ENCODE data around the gene KIAA0232. TPM values are rescaled to one million over a fixed set of nuclear protein-coding genes. Genes with fewer than 3 reads are reported as not detected.
"Not testable (repeated sequence)": the region's sequence is repeated elsewhere in the genome, so short reads cannot be mapped to it uniquely, and the experiment has no call there.

KIAA0232 gene
- total RNA-seq, 1 donor from 2014 or later = 15.9 TPM

- no peaks in the 10 kb centered on the region for H3K9me3 ChIP-seq
- H3K4me3 ChIP-seq = peak overlapping the region; percentile 87 to 98
- H3K27ac ChIP-seq = peak overlapping the region; percentile 98 to 100
- peaks cover 18 to 30% of the 10 kb centered on the region in 2 donors for H3K4me1 ChIP-seq
- TF ChIP-seq CTCF (IDR thresholded peaks at IDR 0.05) = no peak
- intact Hi-C loops (cut with DNase I) = loop anchor here (5.0 kb wide), 6 partner anchors 49 to 1376 kb away; partner anchors contain the start of genes ABLIM2 and GRPEL1
- DNase-seq (ENCODE audit: low spot score in 2 of 2) = peak in 1 of 2 donors; percentile 49
- H3K27me3 ChIP-seq = no peaks in the 10 kb centered on the region
- no peaks in the 10 kb centered on the region for H3K36me3 ChIP-seq
These were observed 966 bp upstream of the KIAA0232 start for GRCh38 chr4:6781561-6781960.

- DNase-seq (ENCODE audit: low spot score in 2 of 2) = no peak
- Histone ChIP-seq H3K27ac (peak overlapping the region; percentile 98 to 100), H3K9me3 (no peaks in the 10 kb centered on the region), H3K4me3 (peak overlapping the region; percentile 87 to 98), H3K27me3 (no peaks in the 10 kb centered on the region), H3K36me3 (no peaks in the 10 kb centered on the region), H3K4me1 (peaks cover 18 to 32% of the 10 kb centered on the region in 2 donors)
- TF ChIP-seq CTCF (IDR thresholded peaks at IDR 0.05) = no peak
- intact Hi-C loops (cut with DNase I) = loop anchor here (1.0 to 5.0 kb wide), 10 partner anchors 11 to 1375 kb away; partner anchors contain the start of genes ABLIM2, BLOC1S4, GRPEL1 and MRFAP1
These were observed 251 bp downstream of the KIAA0232 start for GRCh38 chr4:6782846-6783110.

GRCh38 chr4:6783111-6783981 is 819 bp downstream of the KIAA0232 start:
- intact Hi-C loops (cut with DNase I) = loop anchor here (1.0 to 5.0 kb wide), 9 partner anchors 51 to 1374 kb away; partner anchors contain the start of genes ABLIM2, BLOC1S4, GRPEL1 and MRFAP1
- H3K4me1 ChIP-seq = peaks cover 18 to 36% of the 10 kb centered on the region in 2 donors
- no peaks in the 10 kb centered on the region for H3K36me3 ChIP-seq
- DNase-seq (ENCODE audit: low spot score in 2 of 2) = peak; percentile 60 to 94
- H3K27ac ChIP-seq = peak overlapping the region; percentile 98 to 100
- H3K4me3 ChIP-seq = peak overlapping the region; percentile 87 to 98
- TF ChIP-seq CTCF (IDR thresholded peaks at IDR 0.05) = peak in 2 of 3 experiments; percentile 9 to 28
- H3K27me3 ChIP-seq = no peaks in the 10 kb centered on the region
- no peaks in the 10 kb centered on the region for H3K9me3 ChIP-seq

- no peak for TF ChIP-seq CTCF (IDR thresholded peaks at IDR 0.05)
- no peaks in the 10 kb centered on the region for H3K9me3 ChIP-seq
- H3K27ac ChIP-seq = no peak overlapping the region
- intact Hi-C loops (cut with DNase I) = no loop called here
- H3K27me3 ChIP-seq = no peaks in the 10 kb centered on the region
- DNase-seq (ENCODE audit: low spot score in 2 of 2) = no peak
- H3K36me3 ChIP-seq = no peaks in the 10 kb centered on the region
- H3K4me3 ChIP-seq = no peak overlapping the region
- peaks cover 18 to 28% of the 10 kb centered on the region in 2 donors for H3K4me1 ChIP-seq
These were observed 3.0 kb downstream of the KIAA0232 start for GRCh38 chr4:6785572-6785925.

- peaks cover 4 to 6% of the 10 kb centered on the region in 2 donors for H3K36me3 ChIP-seq
- no peak for TF ChIP-seq CTCF (IDR thresholded peaks at IDR 0.05)
- H3K4me1 ChIP-seq = peaks cover 8 to 23% of the 10 kb centered on the region in 2 donors
- H3K4me3 ChIP-seq = no peak overlapping the region
- no peaks in the 10 kb centered on the region for H3K27me3 ChIP-seq
- DNase-seq (ENCODE audit: low spot score in 2 of 2) = peak in 1 of 2 donors; percentile 49
- no peaks in the 10 kb centered on the region for H3K9me3 ChIP-seq
- no peak overlapping the region for H3K27ac ChIP-seq
- intact Hi-C loops (cut with DNase I) = no loop called here
These were observed 5.6 kb downstream of the KIAA0232 start for GRCh38 chr4:6788123-6788522.

- H3K27me3 ChIP-seq; intact Hi-C loops (cut with DNase I); H3K4me3 ChIP-seq; H3K27ac ChIP-seq; H3K4me1 ChIP-seq; H3K9me3 ChIP-seq; H3K36me3 ChIP-seq; DNase-seq (ENCODE audit: low spot score in 2 of 2): not testable (repeated sequence)
These were observed 8.7 kb downstream of the KIAA0232 start for GRCh38 chr4:6791245-6791644.

- H3K4me3 ChIP-seq; H3K36me3 ChIP-seq; H3K27me3 ChIP-seq; H3K4me1 ChIP-seq; H3K9me3 ChIP-seq; intact Hi-C loops (cut with DNase I); DNase-seq (ENCODE audit: low spot score in 2 of 2); H3K27ac ChIP-seq: not testable (repeated sequence)
These were observed 9.3 kb downstream of the KIAA0232 start for GRCh38 chr4:6791796-6792195.
